AG09309 (cell line): ENCODE measurements around the gene CCDC175.
A peak's percentile ranks its signal among the peaks of the same experiment; 100 is the strongest.

Experiments
- DNase-seq: peaks from one replicate; pipeline ENCODE4 v3.0.0-alpha.2; 2010; ENCODE audit warnings: low read depth
- H3K4me3 ChIP-seq: 2 replicates; pipeline ENCODE4 v1.5.1; 2011; ENCODE audit warnings: mild to moderate bottlenecking, low read depth, low read length, moderate library complexity; ENCODE audit not compliant: control insufficient read depth
- CTCF ChIP-seq: IDR thresholded peaks from 2 replicates; pipeline ENCODE4 v1.5.1; 2011; ENCODE audit warnings: mild to moderate bottlenecking, low read depth, low read length, inconsistent platforms; ENCODE audit not compliant: insufficient read depth, control insufficient read depth; ENCODE audit errors: missing control alignments

The CCDC175 gene

GRCh38 chr14:59580911-59581310 is 4.3 kb upstream of the CCDC175 start:
- TF ChIP-seq CTCF: no peak
- DNase-seq: no peak
- H3K4me3 ChIP-seq: no peak overlapping the region

- no peak overlapping the region for H3K4me3 ChIP-seq
- DNase-seq: no peak
- peak; percentile 6 for TF ChIP-seq CTCF
Measured at GRCh38 chr14:59570122-59570521, 6.5 kb downstream of the CCDC175 start.

GRCh38 chr14:59566725-59567124 is 9.9 kb downstream of the CCDC175 start:
- no peak overlapping the region for H3K4me3 ChIP-seq
- DNase-seq: no peak
- TF ChIP-seq CTCF: no peak

GRCh38 chr14:59566296-59566695 is 10.3 kb downstream of the CCDC175 start:
- no peak for DNase-seq
- no peak overlapping the region for H3K4me3 ChIP-seq
- TF ChIP-seq CTCF: no peak

GRCh38 chr14:59565087-59565486 is 11.5 kb downstream of the CCDC175 start:
- H3K4me3 ChIP-seq: no peak overlapping the region
- no peak for TF ChIP-seq CTCF
- no peak for DNase-seq

- DNase-seq: no peak
- no peak for TF ChIP-seq CTCF
- no peak overlapping the region for H3K4me3 ChIP-seq
Measured at GRCh38 chr14:59564366-59564765, 12.2 kb downstream of the CCDC175 start.

GRCh38 chr14:59547310-59547709 is 29.3 kb downstream of the CCDC175 start:
- no peak for TF ChIP-seq CTCF
- no peak overlapping the region for H3K4me3 ChIP-seq
- no peak for DNase-seq
